GM12878 (cell line): ENCODE results near the gene KRT73. TPM values are rescaled to one million over a fixed set of nuclear protein-coding genes. Genes with fewer than 3 reads are reported as not detected.

Experiments
- ATAC-seq: fragments of 200-7000 bp; cut with Tn5 transposase; 3 replicates; pipeline ENCODE4 v1.9.1; 2020; ENCODE audit warnings: mild to moderate bottlenecking, moderate library complexity
- BruUV-seq: library from RNA; stranded (reverse); fragments of 400-500 nt; replicated peaks from 2 replicates; lab custom pipeline; 2021; lab: Mats Ljungman, UMichigan
- CTCF ChIA-PET: fragments of 300-600 bp; sonication (Branson Sonifier 250); formaldehyde crosslinking; extraction: SDS; loops from one replicate; lab custom pipeline; 2021; ENCODE audit warnings: inconsistent platforms; lab: Yijun Ruan, JAX
- POLR2A ChIA-PET: fragments of 350-600 bp; formaldehyde crosslinking; extraction: SDS; loops from one replicate; lab custom pipeline; 2021; ENCODE audit warnings: inconsistent platforms; lab: Charles Lee
- RAD21 ChIA-PET: fragments of 300-600 bp; sonication (Branson Sonifier 250); formaldehyde crosslinking; loops from one replicate; lab custom pipeline; 2023; ENCODE audit warnings: antibody characterized with exemption; ENCODE audit not compliant: unreplicated experiment; lab: Charles Lee
- SMC1A ChIA-PET: fragments of 300-600 bp; sonication (Branson Sonifier 250); formaldehyde crosslinking; loops from one replicate; lab custom pipeline; 2023; ENCODE audit not compliant: unreplicated experiment, uncharacterized antibody; lab: Charles Lee
- DNase-seq: peaks from one replicate; pipeline ENCODE4 v3.0.0-alpha.2; 2011; ENCODE audit warnings: low read depth, low spot score
- FAIRE-seq: peaks from 3 replicates; lab custom pipeline; 2011; peaks lifted over from hg19 to GRCh38; lab: Jason Lieb, UNC
- H2AFZ ChIP-seq: 2 replicates; pipeline ENCODE4 v1.6.0; 2011; ENCODE audit warnings: low read depth, low read length, control low read depth; ENCODE audit not compliant: control insufficient read depth
- H3K27ac ChIP-seq: 2 replicates; pipeline ENCODE4 v1.5.1; 2011; ENCODE audit warnings: control low read depth; ENCODE audit not compliant: control insufficient read depth, insufficient read depth
- H3K27me3 ChIP-seq, 2 experiments: replicated peaks in 1 of 2; 2 replicates each; pipeline versions ENCODE4 v1.6.0 to v1.6.1; 2011; ENCODE audit warnings: low read length in 1 of 2; ENCODE audit not compliant: control insufficient read depth in 2 of 2, insufficient read depth in 2 of 2
- H3K36me3 ChIP-seq, 2 experiments: 2 replicates each; pipeline ENCODE4 v1.5.1; 2011; ENCODE audit warnings: low read length in 1 of 2; ENCODE audit not compliant: control insufficient read depth in 2 of 2, insufficient read depth in 2 of 2
- H3K4me1 ChIP-seq: 2 replicates; pipeline ENCODE4 v1.6.1; 2011; ENCODE audit warnings: mild to moderate bottlenecking, low read length, moderate library complexity, mixed read lengths; ENCODE audit not compliant: control insufficient read depth, insufficient read depth
- H3K4me2 ChIP-seq: 2 replicates; pipeline ENCODE4 v1.6.0; 2011; ENCODE audit warnings: control low read depth; ENCODE audit not compliant: control insufficient read depth, insufficient read depth
- H3K4me3 ChIP-seq: fragments of 200-600 bp; sonication (generic); 2 replicates; pipeline ENCODE4 v1.5.1; 2016
- H3K79me2 ChIP-seq: 2 replicates; pipeline ENCODE4 v1.6.0; 2011; ENCODE audit warnings: low read length; ENCODE audit not compliant: control insufficient read depth, insufficient read depth
- H3K9ac ChIP-seq: 2 replicates; pipeline ENCODE4 v1.8.0; 2011; ENCODE audit warnings: low read length, control low read depth, mixed read lengths; ENCODE audit not compliant: control insufficient read depth, insufficient read depth
- H3K9me3 ChIP-seq: replicated peaks from 3 replicates; pipeline ENCODE4 v1.5.1; 2011; ENCODE audit warnings: mild to moderate bottlenecking, low read length; ENCODE audit not compliant: control insufficient read depth, insufficient read depth
- H4K20me1 ChIP-seq: 2 replicates; pipeline ENCODE4 v1.6.0; 2011; ENCODE audit not compliant: control insufficient read depth, insufficient read depth
- NBN ChIP-seq: fragments of 450-650 bp; IDR thresholded peaks from 2 replicates; pipeline ENCODE4 v1.6.1; 2016
- SKIL ChIP-seq: fragments of 450-650 bp; IDR thresholded peaks from 2 replicates; pipeline ENCODE4 v1.6.1; 2017; ENCODE audit warnings: mild to moderate bottlenecking, low read depth, inconsistent platforms; ENCODE audit not compliant: poor library complexity, severe bottlenecking
- SRF ChIP-seq, 2 experiments: IDR thresholded peaks; 2 replicates each; pipeline ENCODE4 v1.6.1; 2011; ENCODE audit warnings: low read depth in 2 of 2, low read length in 2 of 2, mild to moderate bottlenecking in 1 of 2, moderate library complexity in 1 of 2
- ZBTB4 ChIP-seq: fragments of 450-650 bp; formaldehyde crosslinking; IDR thresholded peaks from 2 replicates; pipeline ENCODE4 v1.4.0; 2022; ENCODE audit warnings: mild to moderate bottlenecking, moderate library complexity
- WGBS: methylation state at CpG from one replicate; pipeline ENCODE4 v1.1.6; 2016; ENCODE audit warnings: low lambda C conversion rate; ENCODE audit not compliant: insufficient replicate concordance, insufficient coverage; ENCODE audit errors: missing lambda C conversion rate; 5-methylcytosine and 5-hydroxymethylcytosine counted together
- in situ Hi-C: fragments of 300-500 bp; cut with MboI; formaldehyde crosslinking; loops from 9 replicates; pipeline ENCODE4 v1.14.3; 2018; ENCODE audit warnings: mixed read lengths
- intact Hi-C: fragments of 100-400 bp; cut with micrococcal nuclease; formaldehyde crosslinking; loops from one replicate; pipeline ENCODE4 v1.14.2; 2022; ENCODE audit not compliant: unreplicated experiment
- polyA plus RNA-seq, 11 experiments: library from polyadenylated mRNA; depleted of rRNA in 4 of 11; unstranded in 6 of 11; stranded (reverse) in 5 of 11; fragments of >200 nt; fragmentation: Nextera tagmentation in 4 of 11; fragmentation: Illumina TruSeq in 1 of 11; extraction: Ambion mirVana in 4 of 11; extraction: Trizol in 1 of 11; gene quantifications; 1 replicate in 1 of 11; 2 replicates in 10 of 11; pipeline versions ENCODE4 v1.2.1 to v1.2.3, GENCODE V29; 2011 to 2016; ENCODE audit warnings: inconsistent platforms in 2 of 11, missing spikeins in 2 of 11, low read depth in 1 of 11
- total RNA-seq, 4 experiments: library from RNA; depleted of rRNA in 3 of 4; stranded (reverse); fragments of >200 nt in 3 of 4; fragmentation: Illumina TruSeq in 1 of 4; extraction: Trizol in 1 of 4; gene quantifications; 2 replicates each; pipeline versions ENCODE4 v1.2.1 to v1.2.3, GENCODE V29; 2013 to 2021

The KRT73 gene
- total and polyA plus RNA-seq, 10 of the 15 experiments (the other 5 are each of a cell fraction or from before 2014, with no cell fraction given) = not detected

- TF ChIP-seq ZBTB4 (CRISPR knock-in tag) = no peak
Observed at GRCh38 chr12:52628841-52629240, 10.5 kb upstream of the KRT73 start (continued).

GRCh38 chr12:52628111-52628507, 9.8 kb upstream of the KRT73 start:
- no peaks in the 10 kb centered on the region for H3K4me1 ChIP-seq
- no peaks in the 10 kb centered on the region for H3K9me3 ChIP-seq
- WGBS = 0% methylated on average over 4 of the region's 4 CpGs
- H3K36me3 ChIP-seq = no peaks in the 10 kb centered on the region
- H3K4me3 ChIP-seq = no peak overlapping the region
- H3K27me3 ChIP-seq = no peaks in the 10 kb centered on the region; a peak in 1 of 4 replicates
- DNase-seq (no peak), FAIRE-seq (no peak), ATAC-seq (no peak)
- SMC1A ChIA-PET = no interaction called here
- RAD21 ChIA-PET = no interaction called here
- no peak overlapping the region for H2AFZ ChIP-seq
- H3K79me2 ChIP-seq = no peaks in the 10 kb centered on the region
- no peaks in the 10 kb centered on the region for H4K20me1 ChIP-seq
- intact Hi-C loops = no loop called here
- in situ Hi-C loops = no loop called here
- no TSS peak for BruUV-seq
- H3K9ac ChIP-seq = no peak overlapping the region
- CTCF ChIA-PET = no interaction called here
- POLR2A ChIA-PET = no interaction called here
- no peak overlapping the region for H3K27ac ChIP-seq
- no peak overlapping the region for H3K4me2 ChIP-seq
- TF ChIP-seq SRF (IDR thresholded peaks at IDR 0.05; ENCODE audit: low read depth in 2 of 2, low read length in 2 of 2) (no peak), NBN (no peak), SKIL (no peak)
